ENCODE measurements around the gene DCHS2.
A peak's percentile ranks its signal among the peaks of the same experiment; 100 is the strongest.

The DCHS2 gene

DNA sequence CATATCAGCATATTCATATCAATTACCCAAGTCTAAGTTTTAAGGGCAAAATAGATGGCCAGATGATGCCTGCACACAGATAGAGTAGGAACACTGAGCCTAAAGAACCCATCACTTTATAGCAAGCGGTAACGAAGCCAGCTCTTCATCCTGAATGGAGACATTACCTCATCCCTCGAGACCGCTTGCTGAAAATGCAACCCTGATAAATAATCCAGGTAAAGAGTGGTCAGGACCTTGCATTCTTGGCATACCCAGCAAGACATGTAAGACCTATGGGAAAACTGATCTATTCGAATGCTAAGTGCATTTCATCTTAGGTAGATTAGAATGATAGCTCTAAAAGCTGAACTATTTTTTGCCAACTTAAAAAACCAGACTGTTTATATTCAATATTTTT, 25.3 kb downstream of the DCHS2 start:
- TF ChIP-seq, protein P1, sequence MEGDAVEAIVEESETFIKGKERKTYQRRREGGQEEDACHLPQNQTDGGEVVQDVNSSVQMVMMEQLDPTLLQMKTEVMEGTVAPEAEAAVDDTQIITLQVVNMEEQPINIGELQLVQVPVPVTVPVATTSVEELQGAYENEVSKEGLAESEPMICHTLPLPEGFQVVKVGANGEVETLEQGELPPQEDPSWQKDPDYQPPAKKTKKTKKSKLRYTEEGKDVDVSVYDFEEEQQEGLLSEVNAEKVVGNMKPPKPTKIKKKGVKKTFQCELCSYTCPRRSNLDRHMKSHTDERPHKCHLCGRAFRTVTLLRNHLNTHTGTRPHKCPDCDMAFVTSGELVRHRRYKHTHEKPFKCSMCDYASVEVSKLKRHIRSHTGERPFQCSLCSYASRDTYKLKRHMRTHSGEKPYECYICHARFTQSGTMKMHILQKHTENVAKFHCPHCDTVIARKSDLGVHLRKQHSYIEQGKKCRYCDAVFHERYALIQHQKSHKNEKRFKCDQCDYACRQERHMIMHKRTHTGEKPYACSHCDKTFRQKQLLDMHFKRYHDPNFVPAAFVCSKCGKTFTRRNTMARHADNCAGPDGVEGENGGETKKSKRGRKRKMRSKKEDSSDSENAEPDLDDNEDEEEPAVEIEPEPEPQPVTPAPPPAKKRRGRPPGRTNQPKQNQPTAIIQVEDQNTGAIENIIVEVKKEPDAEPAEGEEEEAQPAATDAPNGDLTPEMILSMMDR (IDR thresholded peaks at IDR 0.05; ENCODE audit: unreplicated experiment in 3 of 3): no peak
- Mint-ChIP-seq H3K4me1 (peaks cover 28% of the 10 kb centered on the region), H3K9me3 (no peaks in the 10 kb centered on the region), H3K27me3 (ENCODE audit: low read depth) (no peaks in the 10 kb centered on the region), H3K27ac (no peak overlapping the region), H3K4me3 (no peak overlapping the region), H3K36me3 (ENCODE audit: low read depth) (peaks cover 3% of the 10 kb centered on the region)

- H3K9me3 Mint-ChIP-seq: no peaks in the 10 kb centered on the region
- no peak overlapping the region for H3K4me3 Mint-ChIP-seq
- H3K27me3 Mint-ChIP-seq (ENCODE audit: low read depth): no peaks in the 10 kb centered on the region
- TF ChIP-seq, protein P1 (IDR thresholded peaks at IDR 0.05; ENCODE audit: unreplicated experiment in 3 of 3): no peak
- peak overlapping the region in 1 of 3 experiments; percentile 43 for H3K27ac Mint-ChIP-seq
- peaks cover 3% of the 10 kb centered on the region for H3K36me3 Mint-ChIP-seq (ENCODE audit: low read depth)
- H3K4me1 Mint-ChIP-seq: peaks cover 19% of the 10 kb centered on the region
These were observed 26.5 kb downstream of the DCHS2 start for GRCh38 chr4:154465085-154465484.

DNA sequence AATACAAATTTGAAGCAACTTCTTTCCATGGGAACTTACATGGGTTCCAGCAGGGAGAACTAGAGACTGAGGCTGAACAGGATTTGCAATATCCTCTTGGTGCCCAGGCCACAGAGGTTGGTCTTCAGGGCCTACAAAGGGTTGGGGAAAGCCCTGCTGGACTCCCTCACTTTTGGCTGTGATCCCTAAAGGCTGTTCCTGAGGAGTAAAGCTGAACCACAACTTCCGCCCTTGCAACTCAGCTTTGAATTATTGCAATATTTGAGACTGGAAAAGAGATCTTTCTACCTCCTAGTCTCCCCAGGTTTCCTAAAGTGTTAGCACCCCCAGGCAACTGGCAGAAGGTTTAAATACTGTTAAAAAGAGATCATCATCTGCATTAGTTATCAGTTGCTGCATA, 26.9 kb downstream of the DCHS2 start:
- TF ChIP-seq, protein P1 (IDR thresholded peaks at IDR 0.05; ENCODE audit: unreplicated experiment in 3 of 3): no peak
- no peaks in the 10 kb centered on the region for H3K27me3 Mint-ChIP-seq (ENCODE audit: low read depth)
- H3K36me3 Mint-ChIP-seq (ENCODE audit: low read depth): peaks cover 2% of the 10 kb centered on the region
- no peak overlapping the region for H3K4me3 Mint-ChIP-seq
- H3K27ac Mint-ChIP-seq: peak overlapping the region in 1 of 3 experiments; percentile 43
- peaks cover 21% of the 10 kb centered on the region for H3K4me1 Mint-ChIP-seq
- H3K9me3 Mint-ChIP-seq: no peaks in the 10 kb centered on the region

DNA sequence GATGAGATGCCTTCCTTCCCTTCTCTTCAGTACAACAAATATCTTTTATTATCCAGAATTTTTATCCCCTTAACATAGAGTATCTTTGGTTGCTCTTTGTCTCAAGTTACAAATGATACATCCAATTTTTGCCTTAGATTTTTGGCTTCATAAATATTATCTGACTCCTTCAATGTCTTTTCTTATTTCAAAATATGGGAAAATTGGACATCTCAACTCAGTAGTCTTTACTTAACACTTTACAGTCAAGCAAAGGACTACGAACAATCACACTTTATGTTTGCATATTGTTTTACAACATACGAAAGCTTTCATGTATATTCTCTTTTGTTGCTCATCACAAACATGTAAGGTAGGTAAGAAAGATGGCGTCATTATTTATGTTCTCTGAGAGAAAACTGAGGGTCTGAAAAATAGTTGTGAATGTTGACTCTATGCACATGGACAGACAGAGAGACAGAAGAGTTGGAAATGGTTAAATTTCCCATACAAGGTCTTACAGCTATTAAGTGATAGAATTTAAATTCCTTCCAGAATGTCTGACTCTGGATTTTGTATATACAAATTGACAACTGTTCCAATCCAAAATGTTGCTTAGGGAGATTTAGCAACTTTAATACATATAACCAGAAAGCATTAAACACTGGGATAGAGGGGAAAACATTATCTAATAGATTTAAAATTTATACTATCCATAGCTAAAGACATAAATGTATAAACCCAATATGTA, 29.4 kb downstream of the DCHS2 start:
- Mint-ChIP-seq H3K36me3 (ENCODE audit: low read depth) (no peaks in the 10 kb centered on the region), H3K4me3 (no peak overlapping the region)

GRCh38 chr4:154457471-154457870, 34.1 kb downstream of the DCHS2 start:
- peaks cover 36% of the 10 kb centered on the region for H3K4me1 Mint-ChIP-seq
- H3K9me3 Mint-ChIP-seq: no peaks in the 10 kb centered on the region
- TF ChIP-seq, protein P1 (IDR thresholded peaks at IDR 0.05; ENCODE audit: unreplicated experiment in 3 of 3): no peak
- no peak overlapping the region for H3K27ac Mint-ChIP-seq
- H3K4me3 Mint-ChIP-seq: no peak overlapping the region
- H3K27me3 Mint-ChIP-seq (ENCODE audit: low read depth): peaks cover 3% of the 10 kb centered on the region
- no peaks in the 10 kb centered on the region for H3K36me3 Mint-ChIP-seq (ENCODE audit: low read depth)

More for the DNA sequence above, 29.4 kb downstream of the DCHS2 start:
- Mint-ChIP-seq H3K27me3 (ENCODE audit: low read depth) (no peaks in the 10 kb centered on the region), H3K4me1 (peaks cover 30% of the 10 kb centered on the region), H3K9me3 (no peaks in the 10 kb centered on the region), H3K27ac (peak overlapping the region in 1 of 3 experiments; percentile 3)
- TF ChIP-seq, protein P1 (IDR thresholded peaks at IDR 0.05; ENCODE audit: unreplicated experiment in 3 of 3): no peak

- Mint-ChIP-seq H3K4me1 (peaks cover 31% of the 10 kb centered on the region), H3K27me3 (ENCODE audit: low read depth) (peaks cover 3% of the 10 kb centered on the region), H3K27ac (no peak overlapping the region), H3K36me3 (ENCODE audit: low read depth) (no peaks in the 10 kb centered on the region), H3K4me3 (no peak overlapping the region), H3K9me3 (no peaks in the 10 kb centered on the region)
- TF ChIP-seq, protein P1 (IDR thresholded peaks at IDR 0.05; ENCODE audit: unreplicated experiment in 3 of 3): no peak
These were observed 34.7 kb downstream of the DCHS2 start for GRCh38 chr4:154456889-154457288.

Data from nephron (organoid).